SK-N-SH (cell line): ENCODE results near the gene SECTM1. TPM values are rescaled to one million over a fixed set of nuclear protein-coding genes. Genes with fewer than 3 reads are reported as not detected.
A peak's percentile ranks its signal among the peaks of the same experiment; 100 is the strongest.

Experiments
- CTCF ChIA-PET: fragments of 300-600, 350-600 bp; formaldehyde crosslinking; extraction: SDS; loops from one replicate; lab custom pipeline; 2021; lab: Yijun Ruan, JAX
- POLR2A ChIA-PET: fragments of 350-600 bp; sonication (Branson Sonifier 250); formaldehyde crosslinking; extraction: SDS; loops from one replicate; lab custom pipeline; 2020; ENCODE audit warnings: antibody characterized with exemption, inconsistent platforms; lab: Yijun Ruan, JAX
- DNase-seq: peaks from one replicate; pipeline ENCODE4 v3.0.0; 2012
- H2AFZ ChIP-seq: fragments of 200-600 bp; sonication (generic); 2 replicates; pipeline ENCODE4 v1.8.1; 2016; ENCODE audit warnings: antibody characterized with exemption, mild to moderate bottlenecking, low read depth
- H3F3A ChIP-seq: fragments of 200-600 bp; sonication (generic); replicated peaks from 2 replicates; pipeline ENCODE3; 2016; ENCODE audit warnings: antibody characterized with exemption, mild to moderate bottlenecking; ENCODE audit not compliant: insufficient read depth
- H3K27ac ChIP-seq, 2 experiments: fragments of 200-500 bp in 1 of 2; fragments of 200-600 bp in 1 of 2; sonication (Bioruptor generic) in 1 of 2; sonication (generic), shearing (Covaris generic) in 1 of 2; 2 replicates each; pipeline versions ENCODE4 v1.5.1 to v1.6.1; 2014 to 2016; ENCODE audit warnings: low read depth in 2 of 2, inconsistent platforms in 1 of 2, low read length in 1 of 2, mild to moderate bottlenecking in 1 of 2, mixed read lengths in 1 of 2
- H3K27me3 ChIP-seq: fragments of 200-600 bp; sonication (generic), shearing (Covaris generic); 2 replicates; pipeline ENCODE4 v1.6.1; 2016; ENCODE audit warnings: mixed run types; ENCODE audit not compliant: insufficient read depth
- H3K36me3 ChIP-seq, 2 experiments: fragments of 200-500 bp in 1 of 2; fragments of 200-600 bp in 1 of 2; sonication (Bioruptor generic) in 1 of 2; sonication (generic) in 1 of 2; replicated peaks in 1 of 2; 2 replicates each; pipeline versions ENCODE3 to v1.5.1; 2014 to 2016; ENCODE audit warnings: low read length in 1 of 2, mild to moderate bottlenecking in 1 of 2; ENCODE audit not compliant: insufficient read depth in 2 of 2, control insufficient read depth in 1 of 2
- H3K4me1 ChIP-seq, 2 experiments: fragments of 200-500 bp in 1 of 2; fragments of 200-600 bp in 1 of 2; sonication (Bioruptor generic) in 1 of 2; sonication (generic), shearing (Covaris generic) in 1 of 2; 2 replicates each; pipeline versions ENCODE4 v1.5.1 to v1.6.1; 2014 to 2016; ENCODE audit warnings: low read depth in 1 of 2, low read length in 1 of 2, mixed run types in 1 of 2; ENCODE audit not compliant: insufficient read depth in 2 of 2, control insufficient read depth in 1 of 2
- H3K4me2 ChIP-seq: fragments of 200-600 bp; sonication (generic), shearing (Covaris generic); 2 replicates; pipeline ENCODE4 v1.6.1; 2017; ENCODE audit warnings: mixed run types
- H3K4me3 ChIP-seq, 2 experiments: fragments of 200-500 bp in 1 of 2; fragments of 200-600 bp in 1 of 2; sonication (Bioruptor generic) in 1 of 2; sonication (generic), shearing (Covaris generic) in 1 of 2; 2 replicates each; pipeline versions ENCODE4 v1.5.1 to v1.8.1; 2014 to 2016; ENCODE audit warnings: low read depth in 2 of 2, inconsistent platforms in 1 of 2, low read length in 1 of 2, mild to moderate bottlenecking in 1 of 2, mixed read lengths in 1 of 2, moderate library complexity in 1 of 2
- H3K79me2 ChIP-seq: fragments of 200-600 bp; sonication (generic); 2 replicates; pipeline ENCODE4 v1.8.1; 2017; ENCODE audit warnings: mild to moderate bottlenecking; ENCODE audit not compliant: insufficient read depth
- H3K9ac ChIP-seq: fragments of 200-600 bp; sonication (generic); 2 replicates; pipeline ENCODE4 v1.6.1; 2017; ENCODE audit warnings: mixed run types
- H3K9me2 ChIP-seq: fragments of 200-600 bp; sonication (generic); 2 replicates; pipeline ENCODE4 v1.6.1; 2017; ENCODE audit warnings: mixed run types
- H3K9me3 ChIP-seq: fragments of 200-600 bp; sonication (generic); 2 replicates; pipeline ENCODE4 v1.6.1; 2017; ENCODE audit warnings: mixed run types, mild to moderate bottlenecking, moderate library complexity
- H4K20me1 ChIP-seq: fragments of 200-600 bp; sonication (generic); 2 replicates; pipeline ENCODE4 v1.6.1; 2017; ENCODE audit warnings: mild to moderate bottlenecking, mixed run types; ENCODE audit not compliant: insufficient read depth
- CHD2 ChIP-seq: fragments of 150-350 bp; IDR thresholded peaks from 2 replicates; pipeline ENCODE4 v1.6.1; 2018; ENCODE audit warnings: low read length; ENCODE audit not compliant: partially characterized antibody
- EP300 ChIP-seq, 2 experiments: IDR thresholded peaks; 2 replicates each; pipeline versions ENCODE4 v1.4.0 to v1.6.1; 2012; ENCODE audit warnings: borderline replicate concordance in 1 of 2, low read depth in 1 of 2, low read length in 1 of 2
- FOXM1 ChIP-seq: IDR thresholded peaks from 2 replicates; pipeline ENCODE4 v1.4.0; 2012; ENCODE audit warnings: low read depth, mild to moderate bottlenecking
- GATA2 ChIP-seq: sonication (generic); formaldehyde crosslinking; IDR thresholded peaks from 2 replicates; pipeline ENCODE4 v1.5.0; 2020; ENCODE audit warnings: mild to moderate bottlenecking, missing genetic modification reagents
- JUND ChIP-seq: IDR thresholded peaks from 2 replicates; pipeline ENCODE4 v1.4.0; 2012
- MEF2A ChIP-seq: IDR thresholded peaks from 2 replicates; pipeline ENCODE4 v1.4.0; 2012; ENCODE audit warnings: low read depth, borderline replicate concordance
- MXI1 ChIP-seq: IDR thresholded peaks from 2 replicates; pipeline ENCODE4 v1.6.1; 2012; ENCODE audit warnings: mild to moderate bottlenecking, low read depth, low read length, improper control_type of control experiment
- NFIC ChIP-seq: IDR thresholded peaks from 2 replicates; pipeline ENCODE4 v1.4.0; 2012; ENCODE audit warnings: borderline replicate concordance
- NRF1 ChIP-seq: IDR thresholded peaks from 2 replicates; pipeline ENCODE4 v1.6.1; 2012; ENCODE audit warnings: low read depth, mild to moderate bottlenecking, low read length
- POLR2AphosphoS5 ChIP-seq: IDR thresholded peaks from 2 replicates; pipeline ENCODE4 v1.6.1; 2012; ENCODE audit warnings: low read depth, low read length
- RCOR1 ChIP-seq: fragments of 150-350 bp; IDR thresholded peaks from 2 replicates; pipeline ENCODE4 v1.6.1; 2017; ENCODE audit warnings: antibody characterized with exemption, low read length
- RFX5 ChIP-seq: IDR thresholded peaks from 2 replicates; pipeline ENCODE4 v1.6.1; 2012; ENCODE audit warnings: mild to moderate bottlenecking, improper control_type of control experiment, low read length
- SIN3A ChIP-seq: IDR thresholded peaks from 2 replicates; pipeline ENCODE4 v1.6.1; 2012; ENCODE audit warnings: low read depth, mild to moderate bottlenecking, low read length, moderate library complexity, borderline replicate concordance
- SMC3 ChIP-seq: IDR thresholded peaks from 2 replicates; pipeline ENCODE4 v1.6.1; 2012; ENCODE audit warnings: low read depth, low read length, improper control_type of control experiment
- TEAD4 ChIP-seq: IDR thresholded peaks from 2 replicates; pipeline ENCODE4 v1.4.0; 2012; ENCODE audit warnings: mild to moderate bottlenecking, borderline replicate concordance; ENCODE audit not compliant: insufficient read depth
- YY1 ChIP-seq: IDR thresholded peaks from 2 replicates; pipeline ENCODE4 v1.4.0; 2012; ENCODE audit warnings: low read depth, mild to moderate bottlenecking
- WGBS: methylation state at CpG from one replicate; pipeline ENCODE4 v1.1.6; 2017; ENCODE audit warnings: low lambda C conversion rate; 5-methylcytosine and 5-hydroxymethylcytosine counted together
- polyA plus RNA-seq, 3 experiments: library from polyadenylated mRNA; depleted of rRNA; stranded (reverse); fragments of >200 nt; gene quantifications; 2 replicates each; pipeline ENCODE4 v1.2.3, GENCODE V29; 2012
- TF ChIP-seq, protein P1 (sequence below): fragments of 150-350 bp; IDR thresholded peaks from 2 replicates; pipeline ENCODE4 v1.6.1; 2017; ENCODE audit warnings: antibody characterized with exemption, low read length, low read depth, borderline replicate concordance
- TF ChIP-seq, protein P2 (sequence below): IDR thresholded peaks from 2 replicates; pipeline ENCODE4 v1.6.1; 2012; ENCODE audit warnings: mild to moderate bottlenecking, low read depth, low read length, moderate library complexity
- TF ChIP-seq, protein P3 (sequence below): IDR thresholded peaks from 2 replicates; pipeline ENCODE4 v1.4.0; 2012; ENCODE audit warnings: low read depth
- TF ChIP-seq, protein P4 (sequence below): IDR thresholded peaks from 2 replicates; pipeline ENCODE4 v1.4.0; 2012; ENCODE audit warnings: low read depth, borderline replicate concordance

Gene SECTM1
- polyA plus RNA-seq, 1 of the 3 experiments (the other 2 are of a cell fraction), result 3.8 TPM

DNA sequence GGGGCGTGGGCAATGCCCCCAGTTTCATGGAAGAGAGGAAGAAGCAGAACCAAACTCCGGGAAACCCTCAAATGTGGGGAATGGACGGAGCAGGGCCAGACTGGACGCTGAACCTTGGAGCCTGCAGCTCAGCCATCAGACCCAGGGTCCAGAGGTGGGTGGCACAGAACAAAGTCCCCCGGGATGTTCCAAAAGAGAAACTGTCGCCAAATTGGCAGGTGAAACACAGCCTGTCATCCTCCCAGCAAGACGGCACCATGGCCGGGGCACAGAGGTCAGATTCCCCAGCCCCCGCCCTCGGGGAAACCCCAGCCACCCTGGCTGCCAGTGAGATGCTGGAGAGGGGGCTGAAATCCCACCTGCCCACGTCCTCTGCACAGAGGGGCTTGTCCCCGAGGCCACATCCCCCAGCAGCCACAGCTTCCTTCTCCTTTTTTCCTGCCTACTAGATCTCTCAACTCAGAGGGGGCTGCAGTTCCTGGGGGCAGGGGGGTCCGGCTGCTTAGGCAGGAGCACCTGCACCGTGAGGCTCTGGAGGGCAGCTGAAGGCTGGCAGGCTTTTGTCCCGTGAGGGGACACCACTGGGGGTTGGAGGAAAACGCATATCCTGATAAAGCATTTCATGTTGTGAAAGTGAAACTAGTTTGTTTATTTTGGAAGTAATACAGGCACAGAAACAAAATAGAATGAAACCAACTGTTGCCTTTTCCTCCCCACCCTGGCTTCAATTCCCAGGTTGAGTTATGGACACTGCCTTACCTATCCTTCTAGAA is 1.2 kb upstream of the SECTM1 start (continued):
- TF ChIP-seq FOXM1 (no peak), MEF2A (no peak)

DNA sequence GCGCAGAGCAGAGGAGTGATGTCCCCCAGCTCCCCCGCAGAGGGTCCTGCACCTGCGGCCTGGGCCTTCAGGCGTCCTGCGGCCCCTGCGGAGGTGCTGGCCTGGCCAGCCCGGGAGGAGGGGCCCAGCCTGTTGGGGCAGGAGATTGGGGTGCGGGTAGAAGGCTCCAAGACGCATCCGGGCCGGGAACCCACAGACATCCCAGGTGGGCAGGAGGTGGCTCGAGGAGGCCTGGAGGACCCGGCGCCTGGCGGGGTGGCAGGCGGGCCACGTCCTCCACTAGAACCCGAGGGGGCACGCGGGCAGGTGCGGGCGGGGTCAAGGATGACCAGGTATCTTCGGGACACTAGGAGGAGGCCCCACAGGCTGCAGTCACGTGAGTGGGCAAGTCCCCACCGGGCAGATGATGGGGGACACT is 647 bp upstream of the SECTM1 start:
- no peak for DNase-seq
- no peak for TF ChIP-seq JUND
- TF ChIP-seq GATA2 (CRISPR knock-in tag), result no peak
- no peak for TF ChIP-seq TEAD4
- TF ChIP-seq, protein P1, sequence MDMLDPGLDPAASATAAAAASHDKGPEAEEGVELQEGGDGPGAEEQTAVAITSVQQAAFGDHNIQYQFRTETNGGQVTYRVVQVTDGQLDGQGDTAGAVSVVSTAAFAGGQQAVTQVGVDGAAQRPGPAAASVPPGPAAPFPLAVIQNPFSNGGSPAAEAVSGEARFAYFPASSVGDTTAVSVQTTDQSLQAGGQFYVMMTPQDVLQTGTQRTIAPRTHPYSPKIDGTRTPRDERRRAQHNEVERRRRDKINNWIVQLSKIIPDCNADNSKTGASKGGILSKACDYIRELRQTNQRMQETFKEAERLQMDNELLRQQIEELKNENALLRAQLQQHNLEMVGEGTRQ, result no peak
- TF ChIP-seq POLR2AphosphoS5, result no peak
- TF ChIP-seq, protein P2, sequence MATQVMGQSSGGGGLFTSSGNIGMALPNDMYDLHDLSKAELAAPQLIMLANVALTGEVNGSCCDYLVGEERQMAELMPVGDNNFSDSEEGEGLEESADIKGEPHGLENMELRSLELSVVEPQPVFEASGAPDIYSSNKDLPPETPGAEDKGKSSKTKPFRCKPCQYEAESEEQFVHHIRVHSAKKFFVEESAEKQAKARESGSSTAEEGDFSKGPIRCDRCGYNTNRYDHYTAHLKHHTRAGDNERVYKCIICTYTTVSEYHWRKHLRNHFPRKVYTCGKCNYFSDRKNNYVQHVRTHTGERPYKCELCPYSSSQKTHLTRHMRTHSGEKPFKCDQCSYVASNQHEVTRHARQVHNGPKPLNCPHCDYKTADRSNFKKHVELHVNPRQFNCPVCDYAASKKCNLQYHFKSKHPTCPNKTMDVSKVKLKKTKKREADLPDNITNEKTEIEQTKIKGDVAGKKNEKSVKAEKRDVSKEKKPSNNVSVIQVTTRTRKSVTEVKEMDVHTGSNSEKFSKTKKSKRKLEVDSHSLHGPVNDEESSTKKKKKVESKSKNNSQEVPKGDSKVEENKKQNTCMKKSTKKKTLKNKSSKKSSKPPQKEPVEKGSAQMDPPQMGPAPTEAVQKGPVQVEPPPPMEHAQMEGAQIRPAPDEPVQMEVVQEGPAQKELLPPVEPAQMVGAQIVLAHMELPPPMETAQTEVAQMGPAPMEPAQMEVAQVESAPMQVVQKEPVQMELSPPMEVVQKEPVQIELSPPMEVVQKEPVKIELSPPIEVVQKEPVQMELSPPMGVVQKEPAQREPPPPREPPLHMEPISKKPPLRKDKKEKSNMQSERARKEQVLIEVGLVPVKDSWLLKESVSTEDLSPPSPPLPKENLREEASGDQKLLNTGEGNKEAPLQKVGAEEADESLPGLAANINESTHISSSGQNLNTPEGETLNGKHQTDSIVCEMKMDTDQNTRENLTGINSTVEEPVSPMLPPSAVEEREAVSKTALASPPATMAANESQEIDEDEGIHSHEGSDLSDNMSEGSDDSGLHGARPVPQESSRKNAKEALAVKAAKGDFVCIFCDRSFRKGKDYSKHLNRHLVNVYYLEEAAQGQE, result no peak
- no peak for TF ChIP-seq SMC3
- TF ChIP-seq SIN3A, result no peak
- no peak for TF ChIP-seq CHD2
- TF ChIP-seq, protein P3, sequence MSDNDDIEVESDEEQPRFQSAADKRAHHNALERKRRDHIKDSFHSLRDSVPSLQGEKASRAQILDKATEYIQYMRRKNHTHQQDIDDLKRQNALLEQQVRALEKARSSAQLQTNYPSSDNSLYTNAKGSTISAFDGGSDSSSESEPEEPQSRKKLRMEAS, result no peak
- no peak for TF ChIP-seq FOXM1
- TF ChIP-seq RFX5, result no peak
- TF ChIP-seq NRF1, result no peak
- TF ChIP-seq MEF2A, result no peak
- no peak for TF ChIP-seq RCOR1
- TF ChIP-seq NFIC, result no peak
- no peak for TF ChIP-seq MXI1
- TF ChIP-seq EP300 (IDR thresholded peaks at IDR 0.05; ENCODE audit: borderline replicate concordance in 1 of 2, low read depth in 1 of 2, low read length in 1 of 2), result no peak
- TF ChIP-seq YY1, result no peak
- TF ChIP-seq, protein P4, sequence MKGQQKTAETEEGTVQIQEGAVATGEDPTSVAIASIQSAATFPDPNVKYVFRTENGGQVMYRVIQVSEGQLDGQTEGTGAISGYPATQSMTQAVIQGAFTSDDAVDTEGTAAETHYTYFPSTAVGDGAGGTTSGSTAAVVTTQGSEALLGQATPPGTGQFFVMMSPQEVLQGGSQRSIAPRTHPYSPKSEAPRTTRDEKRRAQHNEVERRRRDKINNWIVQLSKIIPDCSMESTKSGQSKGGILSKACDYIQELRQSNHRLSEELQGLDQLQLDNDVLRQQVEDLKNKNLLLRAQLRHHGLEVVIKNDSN, result no peak
- 89% methylated on average over 23 of the region's 25 CpGs for WGBS
- H3K4me1 ChIP-seq, result peaks cover 18 to 47% of the 10 kb centered on the region in 2 experiments; a peak in 3 of 4 replicates
- H3K79me2 ChIP-seq, result no peaks in the 10 kb centered on the region
- no peaks in the 10 kb centered on the region for H4K20me1 ChIP-seq
- H3K27ac ChIP-seq, result no peak overlapping the region
- POLR2A ChIA-PET, result no interaction called here
- H3F3A ChIP-seq, result peaks cover 6% of the 10 kb centered on the region
- no peak overlapping the region for H3K9ac ChIP-seq
- no peak overlapping the region for H3K4me3 ChIP-seq
- H3K27me3 ChIP-seq, result no peaks in the 10 kb centered on the region; the same call in none of the 2 replicates
- H3K9me3 ChIP-seq, result no peaks in the 10 kb centered on the region
- CTCF ChIA-PET, result interaction anchor here (0.5 to 6.4 kb wide), 12 partner anchors 8 to 304 kb away, joined by 3 to 69 read pairs (median 4); no protein-coding TSS in a partner anchor
- H3K4me2 ChIP-seq, result peak overlapping the region; percentile 78
- no peaks in the 10 kb centered on the region for H3K9me2 ChIP-seq
- no peaks in the 10 kb centered on the region for H3K36me3 ChIP-seq
- no peak overlapping the region for H2AFZ ChIP-seq
